HFFc6 (cell line): ENCODE results near the gene KLHL15. TPM values are rescaled to one million over a fixed set of nuclear protein-coding genes. Genes with fewer than 3 reads are reported as not detected.
"Not testable (repeated sequence)": the region's sequence is repeated elsewhere in the genome, so short reads cannot be mapped to it uniquely, and the experiment has no call there.

Experiments used
- DNase-seq: peaks from one replicate; pipeline ENCODE4 v3.0.0-alpha.2; 2018
- H3K27ac Mint-ChIP-seq: 2 replicates; pipeline ENCODE4 v1.8.0; 2020; ENCODE audit warnings: mild to moderate bottlenecking, mixed read lengths
- H3K27me3 Mint-ChIP-seq: 2 replicates; pipeline ENCODE4 v1.8.0; 2021; ENCODE audit warnings: mild to moderate bottlenecking, moderate library complexity, mixed read lengths; ENCODE audit not compliant: insufficient read depth
- H3K36me3 Mint-ChIP-seq: 2 replicates; pipeline ENCODE4 v1.8.0; 2021; ENCODE audit warnings: low read depth, mixed read lengths
- H3K4me1 Mint-ChIP-seq: 2 replicates; pipeline ENCODE4 v1.8.0; 2020; ENCODE audit warnings: low read depth, mixed read lengths
- H3K4me3 Mint-ChIP-seq: 2 replicates; pipeline ENCODE4 v1.8.0; 2020; ENCODE audit warnings: mild to moderate bottlenecking, moderate library complexity, mixed read lengths
- H3K9me3 Mint-ChIP-seq: 2 replicates; pipeline ENCODE4 v1.8.0; 2020; ENCODE audit warnings: mild to moderate bottlenecking, mixed read lengths
- total RNA-seq, 6 experiments: library from RNA; stranded (reverse); fragmentation: NEBNext Ultra II Directional; extraction: Animal tissue kit (Norgen Biotek cat#: 25700); gene quantifications; 2 replicates in 1 of 6; 3 replicates in 5 of 6; pipeline ENCODE4 v1.2.3, GENCODE V29; 2021
- TF ChIP-seq, protein P1 (sequence below): fragments of 200-600 bp; sonication (generic); IDR thresholded peaks from 2 replicates; pipeline ENCODE4 v1.5.0; 2021; ENCODE audit warnings: antibody characterized with exemption, mild to moderate bottlenecking

KLHL15 gene
- total RNA-seq, 6 experiments from 2014 or later: 6.6 to 9.0 (median 7.8) TPM

DNA sequence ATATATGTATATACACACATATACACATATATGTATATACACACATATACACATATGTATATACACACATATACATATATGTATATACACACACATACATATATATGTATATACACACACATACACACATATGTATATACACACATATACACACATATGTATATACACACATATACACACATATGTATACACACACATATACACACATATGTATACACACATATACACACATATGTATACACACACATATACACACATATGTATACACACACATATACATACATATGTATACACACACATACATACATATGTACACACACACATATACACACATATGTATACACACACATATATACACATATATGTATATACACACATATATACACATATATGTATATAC lies 19.1 kb upstream of the KLHL15 start:
- not testable (repeated sequence) for DNase-seq, H3K9me3 Mint-ChIP-seq, H3K36me3 Mint-ChIP-seq, H3K27me3 Mint-ChIP-seq, H3K27ac Mint-ChIP-seq, H3K4me1 Mint-ChIP-seq, H3K4me3 Mint-ChIP-seq

DNA sequence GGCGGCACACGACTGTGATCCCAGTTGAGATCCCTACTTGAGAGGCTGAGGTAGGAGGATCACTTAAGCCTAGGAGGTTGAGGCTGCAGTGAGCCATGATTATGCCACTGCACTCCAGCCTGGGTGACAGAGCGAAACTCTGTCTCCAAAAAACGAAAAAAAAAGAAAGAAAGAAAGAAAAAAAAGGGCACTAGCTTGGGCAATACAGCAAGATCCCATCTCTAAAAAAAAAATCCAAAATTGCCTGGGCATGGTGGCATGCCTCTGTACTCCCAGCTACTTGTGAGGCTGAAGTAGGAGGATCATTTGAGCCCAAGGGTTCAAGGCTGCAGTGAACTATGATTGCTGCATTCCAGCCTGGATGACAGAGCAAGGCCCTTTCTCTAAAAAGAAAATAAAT lies 10.7 kb upstream of the KLHL15 start:
- DNase-seq: no peak
- TF ChIP-seq, protein P1, sequence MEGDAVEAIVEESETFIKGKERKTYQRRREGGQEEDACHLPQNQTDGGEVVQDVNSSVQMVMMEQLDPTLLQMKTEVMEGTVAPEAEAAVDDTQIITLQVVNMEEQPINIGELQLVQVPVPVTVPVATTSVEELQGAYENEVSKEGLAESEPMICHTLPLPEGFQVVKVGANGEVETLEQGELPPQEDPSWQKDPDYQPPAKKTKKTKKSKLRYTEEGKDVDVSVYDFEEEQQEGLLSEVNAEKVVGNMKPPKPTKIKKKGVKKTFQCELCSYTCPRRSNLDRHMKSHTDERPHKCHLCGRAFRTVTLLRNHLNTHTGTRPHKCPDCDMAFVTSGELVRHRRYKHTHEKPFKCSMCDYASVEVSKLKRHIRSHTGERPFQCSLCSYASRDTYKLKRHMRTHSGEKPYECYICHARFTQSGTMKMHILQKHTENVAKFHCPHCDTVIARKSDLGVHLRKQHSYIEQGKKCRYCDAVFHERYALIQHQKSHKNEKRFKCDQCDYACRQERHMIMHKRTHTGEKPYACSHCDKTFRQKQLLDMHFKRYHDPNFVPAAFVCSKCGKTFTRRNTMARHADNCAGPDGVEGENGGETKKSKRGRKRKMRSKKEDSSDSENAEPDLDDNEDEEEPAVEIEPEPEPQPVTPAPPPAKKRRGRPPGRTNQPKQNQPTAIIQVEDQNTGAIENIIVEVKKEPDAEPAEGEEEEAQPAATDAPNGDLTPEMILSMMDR: no peak
- H3K36me3 Mint-ChIP-seq: no peaks in the 10 kb centered on the region
- H3K4me3 Mint-ChIP-seq: no peak overlapping the region
- no peaks in the 10 kb centered on the region for H3K4me1 Mint-ChIP-seq
- H3K27me3 Mint-ChIP-seq: no peaks in the 10 kb centered on the region
- H3K27ac Mint-ChIP-seq: no peak overlapping the region
- no peaks in the 10 kb centered on the region for H3K9me3 Mint-ChIP-seq

DNA sequence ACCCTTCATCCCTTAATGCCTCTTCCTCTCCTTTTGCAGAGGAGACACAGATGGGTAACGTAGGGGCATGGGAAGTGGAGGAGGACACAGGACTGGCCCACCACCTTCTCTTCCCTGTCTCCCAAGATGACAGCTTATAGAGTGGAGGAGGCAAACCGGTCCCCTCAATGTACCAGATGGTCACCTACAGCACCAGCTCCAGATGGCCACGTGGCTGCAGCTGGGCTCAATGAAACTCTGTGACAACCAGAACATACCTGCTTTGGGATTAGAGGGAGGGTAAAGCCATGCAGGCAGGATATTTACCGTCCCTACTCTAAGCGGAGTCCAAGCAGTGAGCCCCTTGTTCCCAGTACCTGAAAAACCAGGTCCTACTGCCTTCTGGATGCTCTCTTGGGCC lies 7.5 kb upstream of the KLHL15 start:
- no peak for DNase-seq
- Mint-ChIP-seq H3K27me3 (no peaks in the 10 kb centered on the region; the same call in 1 of the 2 replicates), H3K27ac (no peak overlapping the region), H3K4me3 (no peak overlapping the region), H3K36me3 (no peaks in the 10 kb centered on the region), H3K4me1 (no peaks in the 10 kb centered on the region), H3K9me3 (no peaks in the 10 kb centered on the region)
- TF ChIP-seq, protein P1: no peak

DNA sequence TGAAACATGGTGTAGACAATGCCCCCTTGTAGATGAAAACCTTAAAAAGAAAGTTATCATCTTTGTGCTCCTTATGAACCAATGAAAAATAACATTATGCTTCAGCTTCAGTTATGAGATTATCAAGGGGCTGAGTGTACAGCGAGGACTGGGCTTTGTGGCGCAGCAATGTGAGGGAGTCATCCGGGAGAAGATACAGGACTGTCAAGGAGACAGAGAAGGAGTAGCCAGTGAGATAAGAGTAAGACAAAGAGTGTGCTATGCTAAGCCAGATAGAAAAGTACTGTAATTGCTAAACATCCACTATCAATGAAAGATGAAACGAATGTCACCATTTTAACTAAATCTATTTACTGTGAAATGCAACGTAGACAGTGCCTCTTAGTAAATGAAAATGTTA lies 3.6 kb upstream of the KLHL15 start:
- Mint-ChIP-seq H3K9me3 (no peaks in the 10 kb centered on the region), H3K27me3 (peaks cover 2% of the 10 kb centered on the region), H3K27ac (no peak overlapping the region), H3K4me3 (no peak overlapping the region), H3K36me3 (no peaks in the 10 kb centered on the region), H3K4me1 (no peaks in the 10 kb centered on the region)
- DNase-seq: no peak
- TF ChIP-seq, protein P1: no peak

DNA sequence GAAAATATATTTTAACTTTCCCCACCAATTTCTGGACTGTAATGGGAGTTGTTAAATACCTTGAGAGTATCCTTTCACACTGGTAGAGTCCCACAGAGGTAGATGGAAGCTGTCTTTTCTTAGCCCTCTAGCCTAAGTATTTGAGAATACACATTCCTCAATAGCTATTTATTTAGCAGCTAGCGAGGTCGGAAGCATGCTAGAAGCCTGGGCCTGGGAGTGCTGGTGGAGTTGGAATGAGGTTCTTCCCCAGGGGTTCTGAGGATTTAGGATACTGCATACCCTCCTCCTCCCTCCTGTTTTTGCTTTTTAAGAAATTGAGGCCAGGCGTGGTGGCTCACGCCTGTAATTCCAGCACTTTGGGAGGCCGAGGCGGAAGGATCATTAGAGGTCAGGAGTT lies 999 bp upstream of the KLHL15 start:
- H3K27me3 Mint-ChIP-seq: peaks cover 2% of the 10 kb centered on the region
- peaks cover 6% of the 10 kb centered on the region; the same call in 1 of the 2 replicates for H3K4me1 Mint-ChIP-seq
- H3K9me3 Mint-ChIP-seq: no peaks in the 10 kb centered on the region
- TF ChIP-seq, protein P1: no peak
- no peaks in the 10 kb centered on the region for H3K36me3 Mint-ChIP-seq
- no peak for DNase-seq
- no peak overlapping the region for H3K27ac Mint-ChIP-seq
- no peak overlapping the region for H3K4me3 Mint-ChIP-seq

DNA sequence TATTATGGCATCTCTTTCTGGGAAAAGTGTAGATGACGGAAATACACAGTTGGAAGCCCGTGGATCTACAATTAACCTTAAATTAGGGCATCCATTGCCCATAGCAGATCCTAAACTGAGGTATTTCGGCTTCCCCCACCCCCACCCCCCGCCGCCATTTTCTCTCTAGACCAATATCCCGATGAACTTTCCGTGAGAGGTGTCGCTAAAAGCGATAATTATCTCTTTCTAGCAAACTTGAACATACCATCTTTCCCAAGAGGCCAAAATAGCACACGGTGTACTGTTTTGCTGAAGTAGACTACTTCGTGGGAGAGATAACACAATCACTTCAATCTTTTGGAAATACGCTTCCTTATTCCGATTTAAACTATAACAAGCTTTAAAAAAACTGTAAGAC lies 554 bp downstream of the KLHL15 start:
- H3K27me3 Mint-ChIP-seq: peaks cover 2% of the 10 kb centered on the region
- TF ChIP-seq, protein P1: no peak

More for the DNA sequence above, 554 bp downstream of the KLHL15 start:
- peak overlapping the region; percentile 91 for H3K4me3 Mint-ChIP-seq
- H3K4me1 Mint-ChIP-seq: peaks cover 10% of the 10 kb centered on the region
- no peaks in the 10 kb centered on the region for H3K9me3 Mint-ChIP-seq
- H3K27ac Mint-ChIP-seq: peak overlapping the region; percentile 97
- no peak for DNase-seq
- 0 out of 2 replicates have a peak, but pooled peaks cover 5% of the 10 kb centered on the region for H3K36me3 Mint-ChIP-seq
